ENCODE results near the gene CLCN5. TPM values are rescaled to one million over a fixed set of nuclear protein-coding genes. Genes with fewer than 3 reads are reported as not detected.

The CLCN5 gene
- total RNA-seq, 1 donor from 2014 or later = 15.6 TPM

- Histone ChIP-seq H3K4me3 (ENCODE audit: low read depth, low read length) (no peak overlapping the region), H3K36me3 (ENCODE audit: control insufficient read depth, insufficient read depth, low read length) (no peaks in the 10 kb centered on the region), H3K27me3 (ENCODE audit: control insufficient read depth, insufficient read depth, low read length) (no peaks in the 10 kb centered on the region)
- TF ChIP-seq CTCF (IDR thresholded peaks at IDR 0.05; ENCODE audit: insufficient read depth, low read length, poor library complexity, severe bottlenecking) = no peak
- no peak for DNase-seq (ENCODE audit: low read depth)
Observed at GRCh38 chrX:49925176-49925575, 2.8 kb downstream of the CLCN5 start.

- TF ChIP-seq CTCF (IDR thresholded peaks at IDR 0.05; ENCODE audit: insufficient read depth, low read length, poor library complexity, severe bottlenecking) = no peak
- no peak for DNase-seq (ENCODE audit: low read depth)
- Histone ChIP-seq H3K27me3 (ENCODE audit: control insufficient read depth, insufficient read depth, low read length) (no peaks in the 10 kb centered on the region), H3K4me3 (ENCODE audit: low read depth, low read length) (no peak overlapping the region), H3K36me3 (ENCODE audit: control insufficient read depth, insufficient read depth, low read length) (no peaks in the 10 kb centered on the region)
Observed at GRCh38 chrX:49930039-49930438, 7.6 kb downstream of the CLCN5 start.

GRCh38 chrX:49932791-49933190, 10.4 kb downstream of the CLCN5 start:
- Histone ChIP-seq H3K4me3 (ENCODE audit: low read depth, low read length) (no peak overlapping the region), H3K36me3 (ENCODE audit: control insufficient read depth, insufficient read depth, low read length) (no peaks in the 10 kb centered on the region), H3K27me3 (ENCODE audit: control insufficient read depth, insufficient read depth, low read length) (no peaks in the 10 kb centered on the region)
- no peak for TF ChIP-seq CTCF (IDR thresholded peaks at IDR 0.05; ENCODE audit: insufficient read depth, low read length, poor library complexity, severe bottlenecking)
- DNase-seq (ENCODE audit: low read depth) = no peak

- H3K27me3 ChIP-seq (ENCODE audit: control insufficient read depth, insufficient read depth, low read length) = no peaks in the 10 kb centered on the region
- H3K4me3 ChIP-seq (ENCODE audit: low read depth, low read length) = no peak overlapping the region
Observed at GRCh38 chrX:49934148-49934547, 11.8 kb downstream of the CLCN5 start.

GRCh38 chrX:49934729-49935128, 12.3 kb downstream of the CLCN5 start:
- H3K27me3 ChIP-seq (ENCODE audit: control insufficient read depth, insufficient read depth, low read length) = no peaks in the 10 kb centered on the region
- H3K4me3 ChIP-seq (ENCODE audit: low read depth, low read length) = no peak overlapping the region
- no peaks in the 10 kb centered on the region for H3K36me3 ChIP-seq (ENCODE audit: control insufficient read depth, insufficient read depth, low read length)
- no peak for DNase-seq (ENCODE audit: low read depth)
- no peak for TF ChIP-seq CTCF (IDR thresholded peaks at IDR 0.05; ENCODE audit: insufficient read depth, low read length, poor library complexity, severe bottlenecking)

More at GRCh38 chrX:49934148-49934547, 11.8 kb downstream of the CLCN5 start:
- H3K36me3 ChIP-seq (ENCODE audit: control insufficient read depth, insufficient read depth, low read length) = no peaks in the 10 kb centered on the region
- no peak for TF ChIP-seq CTCF (IDR thresholded peaks at IDR 0.05; ENCODE audit: insufficient read depth, low read length, poor library complexity, severe bottlenecking)
- DNase-seq (ENCODE audit: low read depth) = no peak

GRCh38 chrX:49947781-49948180, 25.4 kb downstream of the CLCN5 start:
- TF ChIP-seq CTCF (IDR thresholded peaks at IDR 0.05; ENCODE audit: insufficient read depth, low read length, poor library complexity, severe bottlenecking) = no peak
- no peaks in the 10 kb centered on the region for H3K36me3 ChIP-seq (ENCODE audit: control insufficient read depth, insufficient read depth, low read length)
- DNase-seq (ENCODE audit: low read depth) = no peak
- H3K27me3 ChIP-seq (ENCODE audit: control insufficient read depth, insufficient read depth, low read length) = no peaks in the 10 kb centered on the region
- H3K4me3 ChIP-seq (ENCODE audit: low read depth, low read length) = no peak overlapping the region
